GM21526 (cell line): ENCODE data around the gene MBD2.
"Not testable (repeated sequence)": the region's sequence is repeated elsewhere in the genome, so short reads cannot be mapped to it uniquely, and the experiment has no call there.

ENCODE experiments used
- ATAC-seq: cut with Tn5 transposase; IDR thresholded peaks from one replicate; pipeline ENCODE4 v1.9.1; 2021; ENCODE audit warnings: moderate library complexity; ENCODE audit not compliant: unreplicated experiment, low FRiP score

Gene MBD2

DNA sequence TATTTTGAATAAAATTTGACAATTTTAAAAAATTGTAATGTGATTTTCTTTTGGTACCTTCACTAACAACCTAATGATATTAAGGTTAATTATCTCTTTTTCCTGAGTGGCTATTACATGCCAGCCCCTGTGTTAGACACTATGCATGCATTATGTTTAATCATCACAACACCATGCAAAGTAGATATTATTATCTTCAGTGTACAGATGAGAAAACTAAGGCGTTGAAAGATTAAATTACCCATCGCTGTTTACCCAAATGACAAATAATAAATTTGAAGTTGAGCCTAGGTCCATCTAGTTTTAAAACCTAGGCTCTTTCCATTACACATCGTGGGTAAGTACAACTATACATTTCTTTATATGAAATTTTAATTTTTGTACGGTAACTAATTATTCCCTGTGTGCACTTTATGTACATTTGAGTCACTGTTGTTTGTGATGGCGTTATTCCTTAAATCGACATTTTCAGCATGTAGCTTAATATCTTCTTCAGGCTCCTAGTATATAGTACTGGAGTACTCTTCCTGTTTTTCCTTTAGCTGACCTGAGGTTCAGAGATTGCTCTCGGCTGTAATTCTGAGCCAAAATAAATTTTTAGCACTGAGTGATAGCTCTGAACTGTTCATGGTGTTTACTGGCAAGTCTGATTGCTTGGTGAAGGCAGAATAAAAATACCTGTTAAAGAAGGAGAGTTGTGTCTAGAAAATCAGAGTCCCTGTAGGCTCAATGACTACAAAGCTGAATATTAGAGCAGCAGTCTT, 13.9 kb upstream of the MBD2 start:
- no peak for ATAC-seq

GRCh38 chr18:54235871-54236270, 11.4 kb upstream of the MBD2 start:
- no peak for ATAC-seq

DNA sequence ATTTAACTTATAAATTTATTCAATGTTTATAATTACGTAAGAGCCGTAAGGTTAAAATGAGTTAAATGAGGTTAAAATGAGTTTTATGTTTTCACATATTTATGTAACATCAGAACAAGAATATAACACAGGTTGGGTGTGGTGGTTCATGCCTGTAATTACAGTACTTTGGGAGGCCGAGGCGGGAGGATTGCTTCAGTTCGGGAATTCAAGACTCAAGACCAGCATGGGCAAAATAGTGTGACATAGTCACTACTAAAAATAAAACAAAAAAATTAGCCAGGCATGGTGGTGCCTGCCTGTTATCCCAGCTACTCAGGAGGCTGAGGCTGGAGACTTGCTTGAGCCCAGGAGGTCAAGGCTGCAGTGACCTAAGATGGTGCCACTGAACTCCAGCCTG, 9.3 kb upstream of the MBD2 start:
- ATAC-seq = no peak

DNA sequence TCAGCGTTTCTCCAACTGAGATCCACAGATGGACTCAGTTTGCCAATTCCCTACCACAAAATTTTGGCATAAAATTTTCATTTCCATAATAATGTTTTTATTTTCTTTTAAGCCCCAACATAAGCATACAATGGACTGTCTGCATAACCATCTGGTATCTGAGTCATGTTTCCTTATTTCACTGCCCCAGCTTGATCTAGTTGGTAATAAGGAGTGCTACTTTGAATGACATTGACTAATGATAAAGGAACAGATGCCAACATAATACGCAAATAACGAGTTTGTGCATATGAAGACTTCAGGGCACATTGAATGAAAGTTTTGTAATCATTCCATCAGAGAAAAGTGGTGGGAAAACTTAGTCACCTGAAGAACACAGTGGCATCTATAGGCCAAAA, 8.8 kb upstream of the MBD2 start:
- no peak for ATAC-seq

GRCh38 chr18:54232485-54233227, 8.2 kb upstream of the MBD2 start:
- ATAC-seq = no peak

DNA sequence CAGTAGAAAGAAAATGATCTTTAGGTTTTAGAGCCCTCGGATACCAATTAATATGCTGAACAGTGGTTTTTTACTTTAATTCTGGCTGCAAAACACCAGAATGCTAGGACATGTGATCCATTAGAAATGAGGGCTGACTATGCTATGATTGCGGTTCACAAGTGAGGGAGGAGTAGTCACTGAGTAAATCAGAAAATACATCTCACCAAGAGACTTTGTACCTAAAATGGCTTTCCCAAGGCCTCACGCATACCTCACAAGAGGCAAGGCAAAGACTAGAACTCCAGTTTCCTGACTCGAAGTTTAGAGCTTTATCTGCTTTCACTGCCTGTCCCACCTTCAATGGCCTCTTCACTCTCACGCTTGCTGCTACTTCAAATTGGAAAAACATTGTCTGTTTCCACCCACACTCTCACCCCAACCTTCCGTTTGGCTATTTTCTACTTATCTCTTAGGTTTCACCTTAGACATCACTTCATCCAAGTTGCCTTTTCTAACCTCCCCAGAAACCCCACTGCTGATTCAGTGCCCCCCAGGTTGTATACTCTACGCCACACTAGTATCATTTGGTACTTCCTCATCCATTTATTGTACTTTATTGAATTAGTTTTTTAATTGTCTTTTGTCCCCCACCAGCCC, 5.1 kb upstream of the MBD2 start:
- ATAC-seq = no peak

DNA sequence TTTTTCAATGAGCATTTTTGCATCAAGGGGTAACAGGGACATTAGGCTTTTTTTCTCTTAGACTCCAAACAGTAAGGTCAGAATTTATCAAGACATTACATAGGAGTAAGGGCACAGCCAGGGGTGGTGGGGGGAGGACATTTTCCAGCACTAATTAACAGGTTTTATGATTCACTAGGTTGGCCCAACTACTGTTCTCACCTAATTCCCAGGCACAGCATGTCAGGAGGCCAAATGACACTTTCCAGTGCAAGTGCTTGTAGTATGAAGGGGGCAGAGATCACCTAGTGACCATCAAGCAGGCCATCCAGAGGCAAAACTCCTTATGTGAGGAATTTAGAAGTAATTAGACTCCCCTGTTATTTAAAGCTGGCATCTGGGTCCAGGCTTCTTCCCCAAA, 3.9 kb upstream of the MBD2 start:
- no peak for ATAC-seq

DNA sequence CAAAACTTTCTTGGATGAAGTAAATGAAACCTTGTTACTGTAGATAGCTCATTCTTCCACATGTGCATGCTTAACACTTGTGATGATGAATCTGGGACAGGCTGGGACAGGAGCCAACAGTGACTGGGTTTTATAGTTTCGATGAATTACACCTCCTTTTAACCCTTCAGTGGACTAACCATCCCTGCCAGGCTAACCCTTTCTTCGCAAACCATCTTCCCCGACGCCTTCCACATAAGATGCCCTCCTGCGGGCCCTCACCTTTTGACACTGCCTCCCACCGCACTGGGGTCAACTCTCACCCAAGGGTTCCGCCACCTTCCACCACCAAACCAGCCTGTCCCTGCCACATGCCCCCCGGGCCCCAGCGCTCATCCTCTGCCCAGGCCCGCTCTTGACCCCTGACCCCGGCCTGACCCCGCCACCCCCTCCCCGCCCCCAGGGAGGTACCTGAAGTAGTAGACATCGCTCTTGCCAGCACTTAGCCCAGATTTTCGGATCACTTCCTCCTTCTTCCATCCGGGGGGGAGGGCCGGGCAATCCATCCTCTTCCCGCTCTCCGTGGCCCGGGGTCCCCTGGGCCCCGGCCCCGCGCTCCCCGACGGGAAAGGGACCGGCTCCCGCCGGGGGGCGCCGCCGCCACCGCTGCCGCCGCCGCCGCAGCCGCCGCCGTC, 764 bp downstream of the MBD2 start:
- ATAC-seq = peak; percentile 1

GRCh38 chr18:54222922-54223567, 1.4 kb downstream of the MBD2 start:
- peak; percentile 34 for ATAC-seq

- ATAC-seq = no peak
Measured at GRCh38 chr18:54220406-54220805, 4.1 kb downstream of the MBD2 start.

DNA sequence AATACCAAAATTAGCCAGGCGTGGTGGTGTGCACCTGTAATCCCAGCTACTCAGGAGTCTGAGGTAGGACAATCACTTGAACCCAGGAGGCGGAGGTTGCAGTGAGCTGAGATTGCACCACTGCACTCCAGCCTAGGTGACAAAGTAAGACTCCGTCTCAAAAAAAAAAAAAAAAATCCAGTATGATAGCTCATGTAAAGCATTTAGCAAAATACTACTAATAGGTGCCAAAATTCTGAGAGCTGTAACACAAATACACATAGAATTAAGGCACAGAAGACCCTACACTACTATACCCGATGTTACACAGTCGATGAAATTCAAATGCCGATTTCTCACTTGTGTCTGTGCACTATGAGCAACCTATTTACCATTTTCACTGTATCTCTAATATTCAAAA, 5.7 kb downstream of the MBD2 start:
- not testable (repeated sequence) for ATAC-seq

DNA sequence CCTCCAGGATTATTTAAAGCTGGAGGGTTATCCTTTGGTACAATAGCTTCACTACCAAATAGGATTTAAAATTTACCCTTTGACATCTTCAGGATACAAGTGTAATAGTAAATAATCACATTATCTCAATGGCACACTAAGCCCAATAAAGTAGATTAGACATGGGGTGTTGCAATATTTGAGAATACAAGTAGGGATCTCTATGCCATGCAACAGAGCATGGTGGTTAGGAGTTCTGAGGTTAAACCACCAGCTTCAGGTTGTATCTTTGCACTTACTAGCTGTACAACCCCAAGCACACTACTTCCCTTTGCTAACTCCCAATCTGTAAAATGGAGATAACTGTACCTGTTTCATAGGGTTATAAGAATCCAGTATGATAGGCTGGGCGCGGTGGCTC, 6.2 kb downstream of the MBD2 start:
- ATAC-seq = no peak

DNA sequence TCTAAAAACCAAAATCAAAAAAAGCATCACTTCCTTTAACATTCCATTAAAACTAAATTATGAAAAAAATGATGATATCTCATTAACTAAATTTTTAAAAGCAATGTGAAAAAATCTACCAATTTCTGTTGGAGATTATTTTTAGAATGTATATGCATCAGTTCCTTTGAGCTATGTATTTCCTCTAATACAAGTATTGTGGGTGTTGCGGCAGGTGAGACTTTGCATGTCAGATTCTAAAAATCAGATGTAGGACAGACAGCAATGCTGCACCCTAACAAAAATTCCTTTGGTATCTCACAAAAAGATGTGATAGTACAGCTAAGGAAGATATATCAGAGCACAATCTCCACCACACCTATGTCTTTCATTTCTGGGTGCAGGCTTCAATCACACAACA, 6.8 kb downstream of the MBD2 start:
- ATAC-seq = peak; percentile 43

DNA sequence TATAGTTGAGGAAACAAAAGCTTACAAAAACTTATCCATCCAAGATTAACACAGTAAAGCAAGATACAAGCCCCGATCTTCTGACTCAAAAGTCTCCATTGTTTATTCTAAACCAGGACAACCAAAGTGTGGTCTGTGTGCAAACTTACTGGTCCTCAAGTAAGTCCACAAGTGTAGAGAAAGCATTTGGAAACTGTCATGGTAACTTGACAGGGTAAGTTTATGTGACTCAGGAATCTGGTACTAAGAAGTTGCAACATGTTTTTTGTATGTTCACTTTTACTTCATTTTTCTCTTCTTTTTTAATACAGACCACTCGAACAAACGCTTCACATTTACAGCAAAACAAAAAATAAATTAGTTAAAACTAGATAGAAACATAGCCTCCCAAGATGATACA, 9.4 kb downstream of the MBD2 start:
- no peak for ATAC-seq

DNA sequence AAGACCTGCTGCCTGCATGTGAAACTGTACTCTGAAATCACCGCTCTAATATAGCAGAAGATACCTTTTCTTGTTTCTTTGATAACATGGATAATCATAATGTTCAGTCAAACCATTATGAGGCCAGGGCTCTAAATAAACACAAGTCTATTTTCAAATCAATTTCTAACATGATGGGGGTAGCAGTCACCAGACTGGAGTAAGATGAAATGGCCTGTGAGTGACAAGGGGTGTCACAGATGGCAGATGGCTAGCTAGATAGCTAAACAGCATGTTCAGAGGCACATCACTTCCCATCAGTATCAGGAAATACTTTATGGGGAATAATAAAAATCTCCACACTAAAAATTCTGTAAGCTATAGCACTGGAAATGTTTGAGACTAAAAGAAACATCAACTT, 14.0 kb downstream of the MBD2 start:
- peak; percentile 40 for ATAC-seq

GRCh38 chr18:54209471-54210180, 14.8 kb downstream of the MBD2 start:
- peak; percentile 82 for ATAC-seq

DNA sequence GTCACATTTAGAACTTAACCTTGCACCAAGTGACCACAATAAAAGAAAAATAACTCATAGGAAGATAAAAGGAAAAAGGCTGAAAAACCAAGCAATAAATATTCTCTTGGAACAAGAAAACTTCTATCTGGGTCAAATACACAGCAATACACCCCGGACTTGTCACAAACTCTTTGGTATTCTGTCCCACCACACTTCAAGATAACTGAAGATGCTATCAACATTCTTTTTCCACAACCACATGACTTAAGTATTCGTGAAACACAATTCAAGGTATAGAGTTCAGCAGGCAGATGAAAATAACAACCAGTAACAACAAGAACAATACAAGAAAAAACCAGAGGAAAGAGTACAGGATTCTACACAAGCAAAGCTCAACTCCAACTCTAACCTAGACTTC, 18.0 kb downstream of the MBD2 start:
- no peak for ATAC-seq

DNA sequence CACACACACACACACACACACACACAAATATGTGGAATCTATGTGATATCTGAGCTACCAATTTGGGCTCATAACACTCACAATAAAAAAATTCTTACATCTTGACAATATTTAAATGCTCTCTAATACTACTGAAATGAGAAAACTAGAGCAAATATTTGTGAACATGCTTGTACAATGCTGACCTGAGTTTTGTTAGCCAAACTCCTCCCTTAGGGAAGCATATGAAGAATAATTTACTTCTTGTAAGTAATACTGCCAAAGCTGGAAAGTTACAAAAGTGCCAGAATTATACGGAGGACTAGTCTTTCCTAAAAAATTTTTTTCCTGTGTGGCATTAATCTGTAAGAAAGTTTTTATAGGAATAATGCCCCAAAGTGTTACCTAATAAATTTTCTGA, 18.5 kb downstream of the MBD2 start:
- no peak for ATAC-seq

- ATAC-seq = not testable (repeated sequence)
Measured at GRCh38 chr18:54205448-54205847, 19.0 kb downstream of the MBD2 start.

DNA sequence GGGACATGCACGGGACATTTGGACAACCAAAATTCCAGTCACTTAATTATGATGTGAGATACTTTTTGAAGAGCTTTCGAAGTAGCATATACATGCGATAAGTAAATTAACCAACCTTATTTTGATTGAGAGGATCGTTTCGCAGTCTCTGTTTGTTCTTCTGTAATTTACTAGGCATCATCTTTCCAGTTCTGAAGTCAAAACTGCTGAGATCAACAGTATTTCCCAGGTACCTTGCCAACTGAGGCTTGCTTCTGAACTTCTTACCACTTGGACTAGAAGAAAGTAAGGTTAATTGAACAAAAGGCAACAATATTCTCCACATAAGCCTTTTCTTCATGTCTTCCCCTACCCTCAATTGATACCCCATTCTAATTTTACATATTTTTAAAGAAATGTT, 19.6 kb downstream of the MBD2 start:
- no peak for ATAC-seq
